ENCODE data around the gene NEK7.

The NEK7 gene

DNA sequence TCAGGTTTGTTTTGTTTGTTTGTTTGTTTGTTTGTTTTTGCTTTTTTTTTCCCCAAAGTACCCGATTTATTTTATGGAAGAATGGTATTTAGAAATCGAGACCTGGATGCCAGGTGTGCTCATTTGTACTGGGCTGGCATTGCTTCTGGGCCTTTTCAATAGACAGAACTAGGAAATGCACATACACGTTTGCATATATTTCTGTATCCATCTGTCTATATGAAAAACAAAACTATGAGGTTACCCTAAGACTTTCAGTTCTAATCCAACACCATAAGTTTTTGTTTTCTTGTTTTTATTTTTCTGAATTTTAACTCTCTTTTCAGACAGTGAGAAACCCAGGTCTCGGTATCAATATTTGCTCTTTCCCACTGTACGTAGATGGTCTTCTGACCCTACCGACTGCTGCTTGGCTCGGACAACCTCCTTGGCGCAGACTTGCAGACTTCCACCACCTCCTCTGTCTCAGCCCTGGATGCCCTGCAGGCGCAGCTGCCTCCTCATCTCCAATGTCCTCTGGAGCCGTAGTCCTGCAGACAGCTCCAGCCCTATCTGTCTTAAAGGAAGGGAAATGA, 171.7 kb downstream of the NEK7 start:
- Histone ChIP-seq H3K79me1 (ENCODE audit: low read depth, low read length) (no peaks in the 10 kb centered on the region), H3K4ac (ENCODE audit: low read length) (no peak overlapping the region), H3K4me2 (ENCODE audit: insufficient read depth, low read length, poor library complexity, severe bottlenecking) (no peak overlapping the region), H4K8ac (ENCODE audit: low read depth, low read length) (no peak overlapping the region), H2BK15ac (ENCODE audit: low read length) (peak overlapping the region; percentile 9), H4K91ac (ENCODE audit: low read depth, low read length, poor library complexity) (no peak overlapping the region), H3K14ac (ENCODE audit: low read length) (no peak overlapping the region), H2BK12ac (ENCODE audit: low read length) (no peak overlapping the region), H3K9ac (ENCODE audit: low read depth, low read length, poor library complexity) (no peak overlapping the region), H3K4me1 (ENCODE audit: control insufficient read depth in 2 of 2, insufficient read depth in 1 of 2, low read depth in 1 of 2, low read length in 2 of 2) (peaks cover 5 to 6% of the 10 kb centered on the region in 2 donors), H3K27me3 (ENCODE audit: control insufficient read depth in 3 of 3, insufficient read depth in 3 of 3, low read depth in 1 of 3, low read length in 3 of 3) (no peaks in the 10 kb centered on the region), H2BK5ac (ENCODE audit: low read length) (no peak overlapping the region), H2BK120ac (ENCODE audit: low read depth, low read length) (no peak overlapping the region), H3K4me3 (ENCODE audit: low read length in 2 of 2) (no peak overlapping the region), H2AK5ac (ENCODE audit: low read depth, low read length) (no peak overlapping the region), H3K9me3 (replicated peaks in 1 of 2; ENCODE audit: control insufficient read depth in 2 of 2, insufficient read depth in 1 of 2, low read depth in 1 of 2, low read length in 2 of 2) (no peaks in the 10 kb centered on the region), H3K36me3 (replicated peaks in 1 of 2; ENCODE audit: control insufficient read depth in 2 of 2, insufficient read depth in 2 of 2, low read length in 2 of 2) (no peaks in the 10 kb centered on the region), H3K27ac (replicated peaks; ENCODE audit: low read length) (no peak overlapping the region), H2AFZ (ENCODE audit: low read length) (no peak overlapping the region), H3K23ac (ENCODE audit: low read depth, low read length, poor library complexity) (no peak overlapping the region), H3K18ac (ENCODE audit: low read length) (no peak overlapping the region)
- WGBS, 2 donors (ENCODE audit: extremely low coverage in 2 of 2, insufficient read length in 2 of 2, insufficient replicate concordance in 1 of 2), result no CpG with 5 or more reads among the region's 10 CpGs
- no peak for DNase-seq (ENCODE audit: low spot score)

DNA sequence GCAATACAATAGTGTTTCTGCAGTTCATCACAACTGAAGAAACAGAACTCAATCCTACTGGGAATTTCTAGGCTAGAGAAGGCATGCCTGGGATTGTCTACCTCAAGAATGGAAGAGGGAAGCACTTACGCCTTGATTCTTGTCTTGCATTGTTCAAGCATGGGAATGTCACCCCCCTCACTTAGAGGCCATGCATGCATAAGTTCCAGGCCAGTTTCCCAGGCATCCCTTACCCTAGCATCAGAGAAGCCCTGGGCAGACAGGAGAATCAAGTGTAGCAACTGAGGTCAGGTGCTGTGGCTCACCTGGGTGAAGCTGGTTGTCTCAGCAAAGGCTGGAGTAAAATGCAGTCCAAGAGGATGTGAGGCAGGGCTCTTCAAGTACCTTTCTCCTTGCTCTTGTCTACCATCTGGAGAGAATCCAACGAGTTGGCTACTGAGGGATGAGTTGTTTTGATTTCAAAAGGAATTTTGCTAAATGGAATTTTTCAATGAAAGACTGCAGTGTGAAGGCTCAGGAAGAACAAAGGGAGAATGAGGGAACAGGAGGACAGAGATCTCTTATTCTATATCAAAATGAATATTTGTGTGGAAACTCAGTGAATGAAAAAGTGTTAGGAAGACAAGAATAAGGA, 174.3 kb downstream of the NEK7 start:
- no CpG with 5 or more reads among the region's 2 CpGs for WGBS, 2 donors (ENCODE audit: extremely low coverage in 2 of 2, insufficient read length in 2 of 2, insufficient replicate concordance in 1 of 2)
- H3K18ac ChIP-seq (ENCODE audit: low read length), result no peak overlapping the region
- DNase-seq (ENCODE audit: low spot score), result no peak
- no peak overlapping the region for H2BK5ac ChIP-seq (ENCODE audit: low read length)
- H2BK12ac ChIP-seq (ENCODE audit: low read length), result no peak overlapping the region
- no peak overlapping the region for H3K9ac ChIP-seq (ENCODE audit: low read depth, low read length, poor library complexity)
- H3K27ac ChIP-seq (replicated peaks; ENCODE audit: low read length), result no peak overlapping the region
- no peak overlapping the region for H3K4ac ChIP-seq (ENCODE audit: low read length)
- no peaks in the 10 kb centered on the region for H3K27me3 ChIP-seq (ENCODE audit: control insufficient read depth in 3 of 3, insufficient read depth in 3 of 3, low read depth in 1 of 3, low read length in 3 of 3)
- H4K8ac ChIP-seq (ENCODE audit: low read depth, low read length), result no peak overlapping the region
- H3K14ac ChIP-seq (ENCODE audit: low read length), result no peak overlapping the region
- H3K4me3 ChIP-seq (ENCODE audit: low read length in 2 of 2), result no peak overlapping the region
- no peak overlapping the region for H2AFZ ChIP-seq (ENCODE audit: low read length)
- H4K91ac ChIP-seq (ENCODE audit: low read depth, low read length, poor library complexity), result no peak overlapping the region
- H2BK120ac ChIP-seq (ENCODE audit: low read depth, low read length), result no peak overlapping the region
- no peak overlapping the region for H2AK5ac ChIP-seq (ENCODE audit: low read depth, low read length)
- H3K23ac ChIP-seq (ENCODE audit: low read depth, low read length, poor library complexity), result no peak overlapping the region
- peaks cover 5 to 6% of the 10 kb centered on the region in 2 donors for H3K4me1 ChIP-seq (ENCODE audit: control insufficient read depth in 2 of 2, insufficient read depth in 1 of 2, low read depth in 1 of 2, low read length in 2 of 2)
- H3K36me3 ChIP-seq (replicated peaks in 1 of 2; ENCODE audit: control insufficient read depth in 2 of 2, insufficient read depth in 2 of 2, low read length in 2 of 2), result no peaks in the 10 kb centered on the region
- no peak overlapping the region for H2BK15ac ChIP-seq (ENCODE audit: low read length)
- no peaks in the 10 kb centered on the region for H3K79me1 ChIP-seq (ENCODE audit: low read depth, low read length)
- H3K4me2 ChIP-seq (ENCODE audit: insufficient read depth, low read length, poor library complexity, severe bottlenecking), result no peak overlapping the region
- H3K9me3 ChIP-seq (replicated peaks in 1 of 2; ENCODE audit: control insufficient read depth in 2 of 2, insufficient read depth in 1 of 2, low read depth in 1 of 2, low read length in 2 of 2), result no peaks in the 10 kb centered on the region

DNA sequence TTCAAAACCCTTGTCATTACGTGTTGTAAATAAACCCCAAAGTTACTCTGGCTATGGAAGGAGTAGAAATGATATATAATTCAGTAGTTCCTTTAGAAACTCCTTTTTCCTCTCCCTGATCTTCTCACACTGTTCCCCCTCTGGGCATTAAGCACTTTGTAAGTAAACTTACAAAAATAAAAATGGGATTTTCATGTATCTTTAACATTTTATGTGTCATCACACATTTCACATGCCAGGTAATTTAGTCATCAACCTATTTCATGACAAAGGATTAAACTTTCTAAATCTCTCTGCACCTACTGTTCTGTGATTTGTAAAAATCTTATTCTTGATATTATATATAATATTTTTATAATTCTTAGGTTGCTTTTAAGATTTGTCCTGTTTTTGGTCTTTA, 176.9 kb downstream of the NEK7 start:
- no peak overlapping the region for H4K8ac ChIP-seq (ENCODE audit: low read depth, low read length)
- H2BK12ac ChIP-seq (ENCODE audit: low read length), result no peak overlapping the region
- no peak overlapping the region for H3K4me3 ChIP-seq (ENCODE audit: low read length in 2 of 2)
- no peak overlapping the region for H2AFZ ChIP-seq (ENCODE audit: low read length)
- no peak overlapping the region for H3K9ac ChIP-seq (ENCODE audit: low read depth, low read length, poor library complexity)
- no peak overlapping the region for H2BK120ac ChIP-seq (ENCODE audit: low read depth, low read length)
- H3K9me3 ChIP-seq (replicated peaks in 1 of 2; ENCODE audit: control insufficient read depth in 2 of 2, insufficient read depth in 1 of 2, low read depth in 1 of 2, low read length in 2 of 2), result peaks cover 0 to 3% of the 10 kb centered on the region in 2 donors
- H3K18ac ChIP-seq (ENCODE audit: low read length), result no peak overlapping the region
- H3K79me1 ChIP-seq (ENCODE audit: low read depth, low read length), result no peaks in the 10 kb centered on the region
- no peak overlapping the region for H3K4ac ChIP-seq (ENCODE audit: low read length)
- no peak overlapping the region for H4K91ac ChIP-seq (ENCODE audit: low read depth, low read length, poor library complexity)
- no peak overlapping the region for H2BK15ac ChIP-seq (ENCODE audit: low read length)
- no peak overlapping the region for H2BK5ac ChIP-seq (ENCODE audit: low read length)
- H3K4me2 ChIP-seq (ENCODE audit: insufficient read depth, low read length, poor library complexity, severe bottlenecking), result no peak overlapping the region
- H2AK5ac ChIP-seq (ENCODE audit: low read depth, low read length), result no peak overlapping the region
- WGBS, 2 donors (ENCODE audit: extremely low coverage in 2 of 2, insufficient read length in 2 of 2, insufficient replicate concordance in 1 of 2), result no CpG with 5 or more reads among the region's 1 CpG
- no peak for DNase-seq (ENCODE audit: low spot score)
- H3K27ac ChIP-seq (replicated peaks; ENCODE audit: low read length), result no peak overlapping the region
- H3K4me1 ChIP-seq (ENCODE audit: control insufficient read depth in 2 of 2, insufficient read depth in 1 of 2, low read depth in 1 of 2, low read length in 2 of 2), result peaks cover 5 to 6% of the 10 kb centered on the region in 2 donors
- H3K27me3 ChIP-seq (ENCODE audit: control insufficient read depth in 3 of 3, insufficient read depth in 3 of 3, low read depth in 1 of 3, low read length in 3 of 3), result no peaks in the 10 kb centered on the region
- H3K36me3 ChIP-seq (replicated peaks in 1 of 2; ENCODE audit: control insufficient read depth in 2 of 2, insufficient read depth in 2 of 2, low read length in 2 of 2), result no peaks in the 10 kb centered on the region
- H3K14ac ChIP-seq (ENCODE audit: low read length), result no peak overlapping the region
- H3K23ac ChIP-seq (ENCODE audit: low read depth, low read length, poor library complexity), result no peak overlapping the region

DNA sequence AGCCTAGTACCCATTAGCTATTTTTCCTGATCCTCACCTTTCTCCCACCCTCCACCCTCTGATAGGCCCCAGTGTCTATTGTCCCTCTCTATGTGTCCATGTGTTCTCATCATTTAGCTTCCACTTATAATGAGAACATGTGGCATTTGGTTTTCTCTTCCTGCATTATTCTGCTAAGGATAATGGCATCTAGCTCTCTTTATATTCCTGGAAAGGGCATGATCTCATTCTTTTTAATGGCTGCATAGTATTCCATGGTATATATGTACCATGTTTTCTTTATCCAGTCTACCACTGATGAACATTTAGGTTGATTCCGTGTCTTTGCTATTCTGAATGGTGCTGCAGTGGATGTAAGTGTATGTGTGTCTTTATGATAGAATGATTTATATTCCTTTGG, 178.9 kb downstream of the NEK7 start:
- peaks cover 0 to 3% of the 10 kb centered on the region in 2 donors for H3K9me3 ChIP-seq (replicated peaks in 1 of 2; ENCODE audit: control insufficient read depth in 2 of 2, insufficient read depth in 1 of 2, low read depth in 1 of 2, low read length in 2 of 2)
- H3K36me3 ChIP-seq (replicated peaks in 1 of 2; ENCODE audit: control insufficient read depth in 2 of 2, insufficient read depth in 2 of 2, low read length in 2 of 2), result no peaks in the 10 kb centered on the region
- no peak overlapping the region for H3K23ac ChIP-seq (ENCODE audit: low read depth, low read length, poor library complexity)
- no peak overlapping the region for H3K14ac ChIP-seq (ENCODE audit: low read length)
- H2BK15ac ChIP-seq (ENCODE audit: low read length), result no peak overlapping the region
- no peak overlapping the region for H2AK5ac ChIP-seq (ENCODE audit: low read depth, low read length)
- H3K4me2 ChIP-seq (ENCODE audit: insufficient read depth, low read length, poor library complexity, severe bottlenecking), result no peak overlapping the region
- no peak overlapping the region for H2BK5ac ChIP-seq (ENCODE audit: low read length)
- H3K9ac ChIP-seq (ENCODE audit: low read depth, low read length, poor library complexity), result no peak overlapping the region
- H4K91ac ChIP-seq (ENCODE audit: low read depth, low read length, poor library complexity), result no peak overlapping the region
- H3K4ac ChIP-seq (ENCODE audit: low read length), result no peak overlapping the region
- no peak overlapping the region for H3K27ac ChIP-seq (replicated peaks; ENCODE audit: low read length)
- H3K79me1 ChIP-seq (ENCODE audit: low read depth, low read length), result no peaks in the 10 kb centered on the region
- H3K4me1 ChIP-seq (ENCODE audit: control insufficient read depth in 2 of 2, insufficient read depth in 1 of 2, low read depth in 1 of 2, low read length in 2 of 2), result peaks cover 4 to 5% of the 10 kb centered on the region in 2 donors
- no peak for DNase-seq (ENCODE audit: low spot score)
- H4K8ac ChIP-seq (ENCODE audit: low read depth, low read length), result no peak overlapping the region
- H2AFZ ChIP-seq (ENCODE audit: low read length), result no peak overlapping the region
- H3K18ac ChIP-seq (ENCODE audit: low read length), result no peak overlapping the region
- H2BK12ac ChIP-seq (ENCODE audit: low read length), result no peak overlapping the region
- H3K27me3 ChIP-seq (ENCODE audit: control insufficient read depth in 3 of 3, insufficient read depth in 3 of 3, low read depth in 1 of 3, low read length in 3 of 3), result no peaks in the 10 kb centered on the region
- WGBS, 2 donors (ENCODE audit: extremely low coverage in 2 of 2, insufficient read length in 2 of 2, insufficient replicate concordance in 1 of 2), result no CpG with 5 or more reads among the region's 1 CpG
- H2BK120ac ChIP-seq (ENCODE audit: low read depth, low read length), result no peak overlapping the region
- H3K4me3 ChIP-seq (ENCODE audit: low read length in 2 of 2), result no peak overlapping the region
